Right kidney (tissue), 1 donor: ENCODE data around the gene EME2.
A peak's percentile ranks its signal among the peaks of the same experiment; 100 is the strongest.

Experiments
- DNase-seq: peaks from one replicate; pipeline ENCODE4 v3.0.0-alpha.2; 2016

Gene EME2

GRCh38 chr16:1745181-1745899 lies 27.3 kb upstream of the EME2 start:
- DNase-seq, result no peak

- DNase-seq, result no peak
Measured at GRCh38 chr16:1745900-1746692, 26.5 kb upstream of the EME2 start.

DNA sequence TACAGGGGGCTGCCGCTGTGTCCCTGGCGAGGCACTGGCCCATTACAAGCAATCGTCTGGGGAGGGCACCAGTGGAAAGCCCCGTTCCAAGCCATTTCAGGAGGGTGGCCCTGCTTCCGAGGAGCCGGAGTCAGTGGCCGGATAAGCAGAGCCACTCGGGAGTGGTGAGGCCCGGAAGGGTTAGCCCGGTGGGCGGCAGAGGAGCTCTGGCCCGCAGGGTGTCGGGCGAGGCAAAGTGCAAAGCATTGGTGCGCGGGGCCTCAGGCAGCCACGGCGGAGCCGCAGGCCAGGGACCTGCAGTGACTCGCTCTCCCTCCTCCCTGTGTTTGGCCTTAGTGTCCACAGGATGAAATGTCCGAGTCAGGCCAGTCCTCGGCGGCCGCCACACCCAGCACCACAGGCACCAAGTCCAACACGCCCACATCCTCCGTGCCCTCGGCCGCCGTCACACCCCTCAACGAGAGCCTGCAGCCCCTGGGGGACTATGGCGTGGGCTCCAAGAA lies 25.9 kb upstream of the EME2 start:
- no peak for DNase-seq

- DNase-seq, result no peak
Measured at GRCh38 chr16:1747934-1748333, 24.7 kb upstream of the EME2 start.

DNA sequence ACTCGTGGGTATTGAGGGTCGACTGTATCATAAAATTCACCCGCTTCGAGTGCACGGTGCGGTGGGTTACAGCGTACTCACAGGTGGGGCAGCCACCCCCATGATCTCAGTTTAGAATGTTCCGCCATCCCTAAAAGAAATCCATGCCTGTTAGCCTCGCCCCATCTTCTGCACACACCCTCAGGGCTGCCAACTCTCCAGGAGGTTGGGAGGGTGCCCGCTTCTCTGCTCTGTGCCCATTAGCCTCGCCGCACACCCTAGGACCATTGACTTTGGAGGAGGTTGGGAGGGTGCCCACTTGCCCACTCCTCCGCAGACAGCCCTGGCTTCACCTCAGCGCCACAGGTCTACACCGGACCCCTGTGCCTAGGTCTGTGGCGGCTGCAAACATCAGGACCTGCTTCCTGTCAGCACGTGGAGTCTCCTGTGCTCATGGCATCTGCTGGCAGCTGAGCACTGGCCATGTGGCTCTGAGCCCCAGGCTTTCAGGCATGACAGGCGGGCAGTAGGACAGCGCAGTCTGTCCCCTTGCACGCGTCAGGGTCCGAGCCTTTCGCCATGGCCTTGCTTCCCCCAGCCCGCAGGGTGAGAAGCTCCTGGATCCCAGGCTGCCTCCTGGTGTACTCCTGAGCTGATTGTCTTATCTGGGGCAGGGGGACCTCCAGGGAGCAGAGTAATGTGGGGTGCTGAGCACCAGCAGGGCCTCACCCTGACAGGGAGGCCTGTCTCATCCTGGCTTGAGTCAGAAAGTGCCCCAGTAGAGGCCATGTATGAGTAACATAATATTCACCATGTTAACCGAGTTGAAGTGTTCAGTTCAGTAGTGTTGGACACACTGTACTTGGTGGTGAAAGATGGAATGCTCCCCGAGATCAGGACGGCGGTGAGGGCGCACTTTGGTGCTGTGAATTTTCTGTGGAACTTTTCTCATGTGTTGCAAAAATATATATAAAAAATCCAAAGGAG lies 23.2 kb upstream of the EME2 start:
- DNase-seq, result no peak

DNA sequence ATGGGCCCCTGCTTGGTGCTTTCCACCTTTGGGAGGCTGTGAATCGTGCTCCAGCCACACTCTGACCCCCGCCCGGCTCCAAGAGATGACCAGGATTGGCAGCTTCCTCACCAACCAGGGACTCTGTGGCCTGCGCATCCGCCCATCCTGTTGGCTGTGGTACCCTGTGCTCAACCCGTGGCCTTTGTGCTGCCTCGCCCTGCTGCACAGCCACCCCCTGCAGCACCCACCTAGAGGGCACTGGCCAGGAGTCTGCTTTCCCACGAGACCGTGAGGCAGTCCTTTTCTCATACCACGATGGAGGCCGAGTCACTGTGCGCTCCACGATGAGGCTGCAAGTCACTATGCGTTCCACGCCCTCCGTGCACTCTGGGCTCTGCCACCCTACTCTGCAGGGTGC lies 20.7 kb upstream of the EME2 start:
- DNase-seq, result no peak

GRCh38 chr16:1752853-1753252 lies 19.8 kb upstream of the EME2 start:
- DNase-seq, result no peak

GRCh38 chr16:1754204-1754603 lies 18.4 kb upstream of the EME2 start:
- no peak for DNase-seq

GRCh38 chr16:1757714-1758461 lies 14.7 kb upstream of the EME2 start:
- no peak for DNase-seq

DNA sequence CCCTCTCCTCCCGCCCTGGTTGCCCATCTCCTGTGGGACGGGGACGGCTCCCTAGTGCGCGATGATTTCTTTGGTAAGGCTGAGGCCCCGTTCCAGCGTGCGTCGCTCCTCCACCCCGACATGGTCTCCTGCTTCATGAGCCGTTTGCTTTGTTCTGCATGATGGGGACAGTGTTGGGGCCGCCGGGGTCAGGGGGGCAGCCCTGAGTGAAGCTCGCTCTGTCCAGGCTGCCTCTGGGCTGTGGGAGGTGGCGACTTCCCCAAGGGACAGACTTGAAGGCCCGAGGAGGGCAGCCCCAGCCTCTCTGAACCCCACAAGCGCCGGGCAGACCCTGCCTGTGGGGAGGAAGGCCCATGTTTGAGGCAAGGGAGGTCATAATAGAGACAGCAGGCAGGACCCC lies 13.7 kb upstream of the EME2 start:
- no peak for DNase-seq

DNA sequence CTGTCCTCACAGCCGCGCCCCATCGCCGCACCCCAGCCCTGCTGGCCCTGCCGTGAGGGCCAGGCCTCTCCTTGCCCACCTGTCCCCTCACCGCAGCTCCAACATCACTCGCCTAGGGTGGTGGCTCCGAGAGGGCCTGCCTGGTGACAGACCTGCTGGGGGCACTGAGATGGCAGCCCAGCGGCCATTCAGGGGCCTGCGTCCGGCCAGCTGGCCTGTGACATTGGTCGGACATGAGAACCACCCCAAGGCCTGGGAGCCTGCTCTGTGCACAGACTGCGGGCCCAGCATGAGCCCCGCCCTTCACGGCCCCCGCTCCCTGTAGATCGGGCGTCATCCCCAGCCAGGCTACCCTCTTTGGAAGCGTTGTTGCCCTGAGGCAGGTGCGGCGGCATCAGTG lies 13.1 kb upstream of the EME2 start:
- DNase-seq, result no peak

- no peak for DNase-seq
Measured at GRCh38 chr16:1760911-1761310, 11.7 kb upstream of the EME2 start.

GRCh38 chr16:1761751-1762150 lies 10.9 kb upstream of the EME2 start:
- DNase-seq, result no peak

- DNase-seq, result no peak
Measured at GRCh38 chr16:1762196-1762878, 10.3 kb upstream of the EME2 start.

GRCh38 chr16:1762879-1763520 lies 9.6 kb upstream of the EME2 start:
- peak; percentile 47 for DNase-seq

DNA sequence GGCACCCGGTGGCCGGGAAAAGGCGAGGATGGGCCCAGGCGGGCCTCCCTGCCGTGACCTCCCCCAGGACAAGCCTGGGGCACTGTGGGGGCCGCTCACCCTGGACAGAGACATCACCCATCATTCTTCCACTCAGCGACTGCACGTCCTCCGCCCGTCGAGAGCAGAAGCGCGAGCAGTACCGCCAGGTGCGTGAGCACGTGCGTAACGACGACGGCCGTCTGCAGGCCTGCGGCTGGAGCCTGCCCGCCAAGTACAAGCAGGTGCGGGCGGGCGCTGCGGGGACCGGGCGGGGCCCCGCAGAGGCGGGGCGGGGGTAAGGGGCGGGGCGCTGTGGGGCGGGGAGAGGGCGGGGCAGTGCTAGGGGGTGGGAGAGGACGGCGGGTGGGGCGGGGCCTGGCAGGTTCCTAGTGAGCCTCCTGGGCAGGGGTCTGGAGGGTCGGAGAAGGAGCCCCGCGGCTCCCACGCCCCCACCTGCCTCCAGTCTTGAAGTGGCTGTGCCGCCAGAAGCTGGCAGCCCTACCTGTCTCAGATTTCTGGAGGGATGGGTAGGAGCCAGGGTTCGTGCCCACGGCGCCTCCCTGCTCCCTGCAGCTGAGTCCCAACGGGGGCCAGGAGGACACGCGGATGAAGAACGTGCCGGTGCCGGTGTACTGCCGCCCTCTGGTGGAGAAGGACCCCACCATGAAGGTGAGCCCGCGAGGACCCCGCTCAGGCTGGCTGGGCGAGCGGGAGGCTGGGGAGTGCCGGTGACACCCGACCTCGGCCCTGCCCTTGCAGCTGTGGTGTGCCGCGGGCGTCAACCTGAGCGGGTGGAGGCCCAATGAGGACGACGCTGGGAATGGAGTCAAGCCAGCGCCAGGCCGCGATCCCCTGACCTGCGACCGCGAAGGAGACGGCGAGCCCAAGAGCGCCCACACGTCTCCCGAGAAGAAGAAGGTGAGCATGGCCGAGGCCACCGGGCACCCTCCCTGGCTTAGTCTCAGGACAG lies 8.8 kb upstream of the EME2 start:
- peak; percentile 60 for DNase-seq

DNA sequence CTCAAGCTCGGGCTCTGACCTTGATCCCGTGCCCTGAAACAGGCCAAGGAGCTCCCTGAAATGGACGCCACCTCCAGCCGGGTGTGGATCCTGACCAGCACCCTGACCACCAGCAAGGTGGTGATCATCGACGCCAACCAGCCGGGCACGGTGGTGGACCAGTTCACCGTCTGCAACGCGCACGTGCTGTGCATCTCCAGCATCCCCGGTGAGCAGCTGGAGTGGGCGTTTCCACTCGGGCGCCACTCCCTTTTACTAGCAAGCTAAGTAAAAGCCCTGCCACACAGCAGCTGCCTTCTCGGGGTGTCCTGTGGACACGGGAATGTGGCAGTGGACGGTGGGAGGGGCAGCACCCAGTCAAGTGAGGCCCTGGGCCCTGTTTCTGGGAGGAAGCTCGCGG lies 7.6 kb upstream of the EME2 start:
- DNase-seq, result no peak

DNA sequence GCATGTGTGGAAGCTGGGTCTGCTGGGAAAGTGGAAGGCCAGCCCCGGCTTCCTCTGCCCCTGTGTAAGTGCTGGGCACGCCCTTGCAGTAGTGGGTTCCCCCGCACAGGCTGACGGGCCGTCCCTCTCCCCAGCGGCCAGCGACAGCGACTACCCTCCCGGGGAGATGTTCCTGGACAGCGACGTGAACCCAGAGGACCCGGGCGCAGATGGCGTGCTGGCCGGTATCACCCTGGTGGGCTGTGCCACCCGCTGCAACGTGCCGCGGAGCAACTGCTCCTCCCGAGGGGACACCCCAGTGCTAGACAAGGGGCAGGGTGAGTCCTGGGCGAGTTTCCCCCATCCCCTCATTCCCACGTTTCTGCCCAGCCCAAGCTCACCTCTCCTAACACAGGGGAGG lies 6.8 kb upstream of the EME2 start:
- no peak for DNase-seq

GRCh38 chr16:1766231-1766630 lies 6.4 kb upstream of the EME2 start:
- DNase-seq, result no peak
